GM12891 (cell line): ENCODE results near the gene SLC66A2.

Experiments
- DNase-seq: peaks from one replicate; pipeline ENCODE4 v3.0.0; 2011; ENCODE audit warnings: low spot score; ENCODE audit not compliant: insufficient read length
- FAIRE-seq: peaks from 2 replicates; lab custom pipeline; 2011; peaks lifted over from hg19 to GRCh38; lab: Jason Lieb, UNC
- PAX5 ChIP-seq: IDR thresholded peaks from 2 replicates; pipeline ENCODE4 v1.6.1; 2011; ENCODE audit warnings: low read length, moderate library complexity, mild to moderate bottlenecking; ENCODE audit not compliant: insufficient read depth, severe bottlenecking
- POLR2A ChIP-seq: IDR thresholded peaks from 2 replicates; pipeline ENCODE4 v1.6.1; 2011; ENCODE audit warnings: low read depth, low read length, control low read depth
- POLR2AphosphoS5 ChIP-seq: IDR thresholded peaks from 2 replicates; pipeline ENCODE4 v1.6.1; 2011; ENCODE audit warnings: low read depth, low read length, control low read depth
- POU2F2 ChIP-seq: IDR thresholded peaks from 2 replicates; pipeline ENCODE4 v1.6.1; 2011; ENCODE audit warnings: low read depth, mild to moderate bottlenecking, control low read depth, low read length, moderate library complexity
- SPI1 ChIP-seq: IDR thresholded peaks from 2 replicates; pipeline ENCODE4 v1.6.1; 2011; ENCODE audit warnings: low read depth, low read length, control low read depth
- TAF1 ChIP-seq: IDR thresholded peaks from 2 replicates; pipeline ENCODE4 v1.6.1; 2011; ENCODE audit warnings: low read depth, low read length, control low read depth

The SLC66A2 gene

GRCh38 chr18:79903071-79903635, 48.3 kb downstream of the SLC66A2 start:
- peak; percentile 12 for DNase-seq
- FAIRE-seq = no peak
- TF ChIP-seq PAX5 (no peak), SPI1 (no peak), TAF1 (no peak), POLR2A (no peak), POU2F2 (no peak), POLR2AphosphoS5 (no peak)

- no peak for FAIRE-seq
- TF ChIP-seq TAF1 (no peak), PAX5 (no peak), POU2F2 (no peak), SPI1 (no peak), POLR2AphosphoS5 (no peak), POLR2A (no peak)
- DNase-seq = peak; percentile 5
These were observed 48.8 kb downstream of the SLC66A2 start for GRCh38 chr18:79902640-79903039.

GRCh38 chr18:79902075-79902474, 49.4 kb downstream of the SLC66A2 start:
- DNase-seq (peak; percentile 3), FAIRE-seq (no peak)
- TF ChIP-seq POU2F2 (no peak), PAX5 (no peak), POLR2AphosphoS5 (no peak), POLR2A (no peak), TAF1 (no peak), SPI1 (no peak)

- peak; percentile 13 for DNase-seq
- no peak for TF ChIP-seq POLR2AphosphoS5
- no peak for TF ChIP-seq PAX5
- no peak for TF ChIP-seq POLR2A
- no peak for TF ChIP-seq POU2F2
- no peak for TF ChIP-seq TAF1
- no peak for TF ChIP-seq SPI1
- FAIRE-seq = no peak
These were observed 49.8 kb downstream of the SLC66A2 start for GRCh38 chr18:79901665-79902064.

GRCh38 chr18:79900610-79901570, 50.6 kb downstream of the SLC66A2 start:
- FAIRE-seq (no peak), DNase-seq (peak; percentile 12)
- TF ChIP-seq POU2F2 = no peak
- TF ChIP-seq TAF1 = no peak
- TF ChIP-seq SPI1 = no peak

- no peak for FAIRE-seq
These were observed 51.6 kb downstream of the SLC66A2 start for GRCh38 chr18:79899609-79900445.

GRCh38 chr18:79898952-79899608, 52.4 kb downstream of the SLC66A2 start:
- no peak for TF ChIP-seq TAF1
- TF ChIP-seq POLR2AphosphoS5 = no peak; the same call in 1 of the 2 replicates
- TF ChIP-seq POU2F2 = no peak
- no peak for TF ChIP-seq SPI1
- TF ChIP-seq POLR2A = no peak
- TF ChIP-seq PAX5 = no peak
- FAIRE-seq = no peak
- no peak for DNase-seq

More at GRCh38 chr18:79899609-79900445, 51.6 kb downstream of the SLC66A2 start:
- DNase-seq = no peak
- TF ChIP-seq SPI1 (no peak), POU2F2 (no peak), PAX5 (no peak)

- DNase-seq (no peak), FAIRE-seq (no peak)
- TF ChIP-seq POU2F2 (no peak), TAF1 (no peak), POLR2AphosphoS5 (no peak), PAX5 (no peak), POLR2A (no peak), SPI1 (no peak)
These were observed 53.4 kb downstream of the SLC66A2 start for GRCh38 chr18:79897940-79898625.
